HK-2 (cell line): ENCODE data around the gene DNAJB4.
"Not testable (repeated sequence)": the region's sequence is repeated elsewhere in the genome, so short reads cannot be mapped to it uniquely, and the experiment has no call there.

Experiments used
- DNase-seq: peaks from one replicate; pipeline ENCODE4 v3.0.0-alpha.2; 2018; ENCODE audit not compliant: unreplicated experiment

DNAJB4 gene

DNA sequence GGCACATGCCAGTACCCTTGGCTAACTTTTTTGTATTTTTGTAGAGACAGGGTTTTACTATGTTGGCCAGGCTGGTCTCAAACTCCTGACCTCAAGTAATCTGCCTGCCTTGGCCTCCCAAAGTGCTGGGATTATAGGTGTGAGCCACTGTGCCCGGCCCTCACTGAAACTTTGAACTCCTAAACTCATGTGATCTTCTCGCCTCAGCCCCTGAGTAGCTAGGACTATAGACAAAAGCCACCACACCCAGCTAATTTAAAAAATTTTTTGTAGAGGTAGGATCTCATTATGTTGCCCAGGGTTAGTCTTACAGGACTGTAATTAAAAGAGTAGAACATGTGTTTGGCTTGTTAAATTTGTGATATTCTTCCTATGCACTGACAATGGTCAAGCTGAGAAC, 60.1 kb downstream of the DNAJB4 start:
- not testable (repeated sequence) for DNase-seq
